ENCODE data around the gene NFAT5. TPM values are rescaled to one million over a fixed set of nuclear protein-coding genes. Genes with fewer than 3 reads are reported as not detected.
A peak's percentile ranks its signal among the peaks of the same experiment; 100 is the strongest.

NFAT5 gene
- polyA plus RNA-seq, 2 of the 4 experiments (the other 2 are of a cell fraction) = 9.5 to 45.1 TPM

DNA sequence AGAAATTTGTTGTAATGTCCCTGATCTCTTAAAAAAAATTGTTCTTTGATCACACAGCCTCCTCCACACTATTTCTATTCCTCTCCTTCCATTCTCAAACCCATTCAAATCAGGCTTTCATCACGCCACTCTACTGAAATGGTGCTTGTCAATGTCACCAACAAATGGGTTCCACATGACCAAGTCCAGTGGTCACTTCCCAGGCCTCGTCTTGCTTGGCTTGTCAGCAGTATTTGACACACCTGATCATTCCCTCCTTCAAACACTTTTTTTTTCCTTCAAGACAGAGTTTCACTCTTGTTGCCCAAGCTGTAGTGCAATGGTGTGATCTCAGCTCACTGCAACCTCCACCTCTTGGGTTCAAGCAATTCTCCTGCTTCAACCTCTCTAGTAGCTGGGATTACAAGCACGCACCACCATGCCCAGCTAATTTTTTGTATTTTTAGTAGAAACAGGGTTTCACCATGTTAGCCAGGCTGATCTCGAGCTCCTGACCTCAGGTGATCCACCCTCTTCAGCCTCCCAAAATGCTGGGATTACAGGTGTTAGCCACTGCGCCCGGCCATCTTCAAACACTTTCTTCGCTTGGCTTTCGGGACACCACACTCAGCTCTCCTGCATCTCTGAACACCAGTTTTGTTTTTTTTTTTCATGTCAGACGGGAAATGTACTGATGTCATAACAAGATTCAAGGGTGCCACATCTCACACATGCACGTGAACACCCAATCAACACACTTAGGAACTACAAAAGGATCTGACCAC is 142.3 kb downstream of the NFAT5 start:
- POLR2A ChIA-PET = interaction anchor here (2.3 kb wide), 1 partner anchor 47 kb away, joined by 6 read pairs; the partner anchor contains the start of gene NOB1
- ATAC-seq = 0 out of 6 replicates have a peak, but pooled peaks of 1 of the 2 experiments have one; percentile 1

DNA sequence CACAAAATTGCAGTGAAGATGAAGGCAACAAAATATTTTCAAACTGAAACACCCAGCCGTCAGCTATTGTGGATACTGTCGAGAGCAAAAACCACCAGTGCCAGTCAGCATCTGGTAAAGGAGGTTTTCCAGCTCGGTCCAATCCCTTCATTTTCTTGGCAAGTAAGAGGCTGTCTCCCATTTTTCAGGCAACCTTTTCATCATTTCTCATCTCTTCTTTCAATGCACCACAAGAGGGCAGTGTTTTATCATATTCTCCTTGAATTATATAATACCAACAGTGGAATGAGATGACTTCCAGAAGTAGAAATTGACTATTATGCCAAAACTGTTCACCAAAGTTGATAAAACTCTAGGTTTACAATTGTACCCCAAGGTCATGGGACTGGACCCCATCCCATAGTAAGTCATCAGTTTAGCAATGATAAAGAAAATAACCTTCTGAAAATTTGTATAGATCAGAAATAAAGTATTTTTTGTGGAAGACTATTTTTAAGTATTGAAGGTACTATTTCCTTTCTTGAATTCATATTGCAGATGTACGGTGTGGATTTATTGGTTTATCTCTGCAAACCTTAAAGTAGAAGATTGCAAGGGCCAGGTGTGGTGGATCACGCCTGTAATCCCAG is 143.8 kb downstream of the NFAT5 start:
- Histone ChIP-seq H3K4me2 (no peak overlapping the region), H3K9me3 (no peaks in the 10 kb centered on the region), H3K27ac (peak overlapping the region in 1 of 2 experiments; percentile 44; a peak in 3 of 6 replicates), H3K4me1 (peaks cover 59% of the 10 kb centered on the region), H3K4me3 (no peak overlapping the region)
- DNase-seq (ENCODE audit: low read depth in 1 of 2, low spot score in 1 of 2) = peak; percentile 58 to 73
- CTCF ChIA-PET = interaction anchor here (0.6 to 5.6 kb wide), 25 partner anchors 9 to 312 kb away, joined by 3 to 54 read pairs (median 4); partner anchors contain the start of genes NOB1 and NQO1
- TF ChIP-seq RAD21 (conservative IDR thresholded peaks at IDR 0.05 in 1 of 2, IDR thresholded peaks at IDR 0.05 in 1 of 2) = peak; percentile 68 to 72
- TF ChIP-seq TP53 (CRISPR knock-in tag; IDR thresholded peaks at IDR 0.05) = no peak
- no peak for TF ChIP-seq EHMT2 (IDR thresholded peaks at IDR 0.05; ENCODE audit: low read depth)
- TF ChIP-seq, protein P1, sequence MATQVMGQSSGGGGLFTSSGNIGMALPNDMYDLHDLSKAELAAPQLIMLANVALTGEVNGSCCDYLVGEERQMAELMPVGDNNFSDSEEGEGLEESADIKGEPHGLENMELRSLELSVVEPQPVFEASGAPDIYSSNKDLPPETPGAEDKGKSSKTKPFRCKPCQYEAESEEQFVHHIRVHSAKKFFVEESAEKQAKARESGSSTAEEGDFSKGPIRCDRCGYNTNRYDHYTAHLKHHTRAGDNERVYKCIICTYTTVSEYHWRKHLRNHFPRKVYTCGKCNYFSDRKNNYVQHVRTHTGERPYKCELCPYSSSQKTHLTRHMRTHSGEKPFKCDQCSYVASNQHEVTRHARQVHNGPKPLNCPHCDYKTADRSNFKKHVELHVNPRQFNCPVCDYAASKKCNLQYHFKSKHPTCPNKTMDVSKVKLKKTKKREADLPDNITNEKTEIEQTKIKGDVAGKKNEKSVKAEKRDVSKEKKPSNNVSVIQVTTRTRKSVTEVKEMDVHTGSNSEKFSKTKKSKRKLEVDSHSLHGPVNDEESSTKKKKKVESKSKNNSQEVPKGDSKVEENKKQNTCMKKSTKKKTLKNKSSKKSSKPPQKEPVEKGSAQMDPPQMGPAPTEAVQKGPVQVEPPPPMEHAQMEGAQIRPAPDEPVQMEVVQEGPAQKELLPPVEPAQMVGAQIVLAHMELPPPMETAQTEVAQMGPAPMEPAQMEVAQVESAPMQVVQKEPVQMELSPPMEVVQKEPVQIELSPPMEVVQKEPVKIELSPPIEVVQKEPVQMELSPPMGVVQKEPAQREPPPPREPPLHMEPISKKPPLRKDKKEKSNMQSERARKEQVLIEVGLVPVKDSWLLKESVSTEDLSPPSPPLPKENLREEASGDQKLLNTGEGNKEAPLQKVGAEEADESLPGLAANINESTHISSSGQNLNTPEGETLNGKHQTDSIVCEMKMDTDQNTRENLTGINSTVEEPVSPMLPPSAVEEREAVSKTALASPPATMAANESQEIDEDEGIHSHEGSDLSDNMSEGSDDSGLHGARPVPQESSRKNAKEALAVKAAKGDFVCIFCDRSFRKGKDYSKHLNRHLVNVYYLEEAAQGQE (IDR thresholded peaks at IDR 0.05) = peak; percentile 6
- no peak for TF ChIP-seq GATA3 (IDR thresholded peaks at IDR 0.05; ENCODE audit: borderline replicate concordance)
- TF ChIP-seq ZNF302 (CRISPR knock-in tag; IDR thresholded peaks at IDR 0.05) = no peak
- no peak for TF ChIP-seq PHF8 (IDR thresholded peaks at IDR 0.05; ENCODE audit: borderline replicate concordance, low read depth)
- peak; percentile 62 for TF ChIP-seq SMC3 (IDR thresholded peaks at IDR 0.05)
- TF ChIP-seq, protein P2, sequence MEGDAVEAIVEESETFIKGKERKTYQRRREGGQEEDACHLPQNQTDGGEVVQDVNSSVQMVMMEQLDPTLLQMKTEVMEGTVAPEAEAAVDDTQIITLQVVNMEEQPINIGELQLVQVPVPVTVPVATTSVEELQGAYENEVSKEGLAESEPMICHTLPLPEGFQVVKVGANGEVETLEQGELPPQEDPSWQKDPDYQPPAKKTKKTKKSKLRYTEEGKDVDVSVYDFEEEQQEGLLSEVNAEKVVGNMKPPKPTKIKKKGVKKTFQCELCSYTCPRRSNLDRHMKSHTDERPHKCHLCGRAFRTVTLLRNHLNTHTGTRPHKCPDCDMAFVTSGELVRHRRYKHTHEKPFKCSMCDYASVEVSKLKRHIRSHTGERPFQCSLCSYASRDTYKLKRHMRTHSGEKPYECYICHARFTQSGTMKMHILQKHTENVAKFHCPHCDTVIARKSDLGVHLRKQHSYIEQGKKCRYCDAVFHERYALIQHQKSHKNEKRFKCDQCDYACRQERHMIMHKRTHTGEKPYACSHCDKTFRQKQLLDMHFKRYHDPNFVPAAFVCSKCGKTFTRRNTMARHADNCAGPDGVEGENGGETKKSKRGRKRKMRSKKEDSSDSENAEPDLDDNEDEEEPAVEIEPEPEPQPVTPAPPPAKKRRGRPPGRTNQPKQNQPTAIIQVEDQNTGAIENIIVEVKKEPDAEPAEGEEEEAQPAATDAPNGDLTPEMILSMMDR (IDR thresholded peaks at IDR 0.05) = peak; percentile 78
- FAIRE-seq = no peak
- POLR2A ChIA-PET = interaction anchor here (0.9 to 2.3 kb wide), 4 partner anchors 17 to 313 kb away, joined by 3 to 6 read pairs (median 4); partner anchors contain the start of genes NOB1 and NQO1
- 63% methylated on average over 5 of the region's 5 CpGs for WGBS (ENCODE audit: missing lambda C conversion rate)
- peak in 1 of 2 experiments; percentile 5; a peak in 1 of 6 replicates for ATAC-seq

More for the DNA sequence above, 142.3 kb downstream of the NFAT5 start:
- Histone ChIP-seq H3K9me3 (no peaks in the 10 kb centered on the region), H3K4me3 (no peak overlapping the region), H3K4me2 (no peak overlapping the region), H3K27ac (peak overlapping the region in 1 of 2 experiments; percentile 17; a peak in 2 of 6 replicates), H3K4me1 (peaks cover 74% of the 10 kb centered on the region)
- peak; percentile 14; the same call in 1 of the 2 replicates for TF ChIP-seq HOXA7 (CRISPR knock-in tag; IDR thresholded peaks at IDR 0.05)
- no peak for TF ChIP-seq MAZ (IDR thresholded peaks at IDR 0.05; ENCODE audit: borderline replicate concordance, low read depth, low read length)
- TF ChIP-seq POLR2AphosphoS2 (conservative IDR thresholded peaks at IDR 0.05; ENCODE audit: low read length) = peak; percentile 72
- TF ChIP-seq, protein P3, sequence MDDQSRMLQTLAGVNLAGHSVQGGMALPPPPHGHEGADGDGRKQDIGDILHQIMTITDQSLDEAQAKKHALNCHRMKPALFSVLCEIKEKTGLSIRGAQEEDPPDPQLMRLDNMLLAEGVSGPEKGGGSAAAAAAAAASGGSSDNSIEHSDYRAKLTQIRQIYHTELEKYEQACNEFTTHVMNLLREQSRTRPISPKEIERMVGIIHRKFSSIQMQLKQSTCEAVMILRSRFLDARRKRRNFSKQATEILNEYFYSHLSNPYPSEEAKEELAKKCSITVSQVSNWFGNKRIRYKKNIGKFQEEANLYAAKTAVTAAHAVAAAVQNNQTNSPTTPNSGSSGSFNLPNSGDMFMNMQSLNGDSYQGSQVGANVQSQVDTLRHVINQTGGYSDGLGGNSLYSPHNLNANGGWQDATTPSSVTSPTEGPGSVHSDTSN (IDR thresholded peaks at IDR 0.05) = 0 out of 2 replicates have a peak, but pooled peaks have one; percentile 23
- no peak for TF ChIP-seq EHF (CRISPR knock-in tag; IDR thresholded peaks at IDR 0.05)
- TF ChIP-seq TFCP2L1 (CRISPR knock-in tag; IDR thresholded peaks at IDR 0.05) = peak; percentile 23; the same call in 1 of the 2 replicates
- FAIRE-seq (no peak), DNase-seq (ENCODE audit: low read depth in 1 of 2, low spot score in 1 of 2) (no peak)
- CTCF ChIA-PET = interaction anchor here (1.0 to 5.6 kb wide), 10 partner anchors 10 to 310 kb away, joined by 3 to 54 read pairs (median 5); partner anchors contain the start of genes NOB1 and NQO1
- 90% methylated on average over 10 of the region's 10 CpGs for WGBS (ENCODE audit: missing lambda C conversion rate)
